NCI-H146 (cell line): Measurements from ENCODE around the gene LYST.
"Not testable (repeated sequence)": the region's sequence is repeated elsewhere in the genome, so short reads cannot be mapped to it uniquely, and the experiment has no call there.

Source experiments
- DNase-seq: peaks from one replicate; lab custom pipeline; 2025; lab: John Stamatoyannopoulos, UW

The LYST gene, protein sequence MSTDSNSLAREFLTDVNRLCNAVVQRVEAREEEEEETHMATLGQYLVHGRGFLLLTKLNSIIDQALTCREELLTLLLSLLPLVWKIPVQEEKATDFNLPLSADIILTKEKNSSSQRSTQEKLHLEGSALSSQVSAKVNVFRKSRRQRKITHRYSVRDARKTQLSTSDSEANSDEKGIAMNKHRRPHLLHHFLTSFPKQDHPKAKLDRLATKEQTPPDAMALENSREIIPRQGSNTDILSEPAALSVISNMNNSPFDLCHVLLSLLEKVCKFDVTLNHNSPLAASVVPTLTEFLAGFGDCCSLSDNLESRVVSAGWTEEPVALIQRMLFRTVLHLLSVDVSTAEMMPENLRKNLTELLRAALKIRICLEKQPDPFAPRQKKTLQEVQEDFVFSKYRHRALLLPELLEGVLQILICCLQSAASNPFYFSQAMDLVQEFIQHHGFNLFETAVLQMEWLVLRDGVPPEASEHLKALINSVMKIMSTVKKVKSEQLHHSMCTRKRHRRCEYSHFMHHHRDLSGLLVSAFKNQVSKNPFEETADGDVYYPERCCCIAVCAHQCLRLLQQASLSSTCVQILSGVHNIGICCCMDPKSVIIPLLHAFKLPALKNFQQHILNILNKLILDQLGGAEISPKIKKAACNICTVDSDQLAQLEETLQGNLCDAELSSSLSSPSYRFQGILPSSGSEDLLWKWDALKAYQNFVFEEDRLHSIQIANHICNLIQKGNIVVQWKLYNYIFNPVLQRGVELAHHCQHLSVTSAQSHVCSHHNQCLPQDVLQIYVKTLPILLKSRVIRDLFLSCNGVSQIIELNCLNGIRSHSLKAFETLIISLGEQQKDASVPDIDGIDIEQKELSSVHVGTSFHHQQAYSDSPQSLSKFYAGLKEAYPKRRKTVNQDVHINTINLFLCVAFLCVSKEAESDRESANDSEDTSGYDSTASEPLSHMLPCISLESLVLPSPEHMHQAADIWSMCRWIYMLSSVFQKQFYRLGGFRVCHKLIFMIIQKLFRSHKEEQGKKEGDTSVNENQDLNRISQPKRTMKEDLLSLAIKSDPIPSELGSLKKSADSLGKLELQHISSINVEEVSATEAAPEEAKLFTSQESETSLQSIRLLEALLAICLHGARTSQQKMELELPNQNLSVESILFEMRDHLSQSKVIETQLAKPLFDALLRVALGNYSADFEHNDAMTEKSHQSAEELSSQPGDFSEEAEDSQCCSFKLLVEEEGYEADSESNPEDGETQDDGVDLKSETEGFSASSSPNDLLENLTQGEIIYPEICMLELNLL (N-terminal part only)

DNA sequence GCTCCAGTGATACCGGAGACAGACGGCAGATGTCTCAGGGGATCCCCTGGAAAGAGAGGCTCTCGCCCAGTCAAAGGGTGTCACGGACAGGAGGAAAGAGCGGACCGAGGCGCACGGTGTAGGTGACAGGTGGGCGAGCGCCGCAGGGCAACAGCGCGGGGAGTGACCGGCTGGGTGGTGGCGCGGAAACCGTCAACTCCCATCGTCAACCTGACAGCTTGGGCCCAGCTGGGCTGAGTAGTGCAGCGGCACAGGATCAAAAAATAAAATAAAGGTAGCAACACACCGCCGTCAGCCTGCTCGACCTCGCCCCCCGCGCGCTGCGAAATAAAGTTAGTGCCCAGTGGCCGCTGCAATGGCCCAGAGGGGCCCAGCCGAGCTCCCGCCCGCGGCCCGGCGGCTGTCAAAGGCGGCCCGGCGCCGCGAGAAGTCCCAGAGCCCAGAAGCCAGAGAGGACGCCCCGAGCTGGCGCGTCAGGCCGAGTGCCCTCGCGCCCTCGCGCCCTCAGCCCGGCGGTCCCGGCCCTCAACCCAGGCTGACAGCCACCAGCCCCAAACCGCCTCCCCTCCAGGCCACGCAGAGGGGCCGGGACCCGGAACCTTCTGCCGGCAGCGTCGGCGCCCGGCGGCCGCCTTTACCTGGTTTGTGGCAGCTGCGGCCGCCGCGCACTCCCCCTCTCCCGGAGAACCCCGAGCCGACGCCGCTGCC lies at the start of gene LYST:
Gene LYST (minus strand): TSS at position 702 of the 708 bp plus-strand sequence. CDS start 36,489 bp downstream, outside the sequence.
- peak; percentile 82 for DNase-seq

DNA sequence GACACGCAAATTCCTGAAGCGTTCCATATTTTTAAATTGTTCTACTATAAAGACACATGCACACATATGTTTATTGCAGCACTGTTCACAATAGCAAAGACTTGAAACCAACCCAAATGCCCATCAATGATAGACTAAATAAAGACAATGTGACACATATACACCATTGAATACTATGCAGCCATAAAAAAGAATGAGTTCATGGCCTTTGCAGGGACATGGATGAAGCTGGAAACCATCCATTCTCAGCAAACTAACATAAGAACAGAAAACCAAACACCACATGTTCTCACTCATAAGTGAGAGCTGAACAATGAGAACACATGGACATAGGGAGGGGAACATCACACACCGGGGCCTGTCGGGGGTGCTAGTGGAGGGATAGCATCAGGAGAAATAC lies 48.8 kb upstream of the LYST start:
- DNase-seq: not testable (repeated sequence)

DNA sequence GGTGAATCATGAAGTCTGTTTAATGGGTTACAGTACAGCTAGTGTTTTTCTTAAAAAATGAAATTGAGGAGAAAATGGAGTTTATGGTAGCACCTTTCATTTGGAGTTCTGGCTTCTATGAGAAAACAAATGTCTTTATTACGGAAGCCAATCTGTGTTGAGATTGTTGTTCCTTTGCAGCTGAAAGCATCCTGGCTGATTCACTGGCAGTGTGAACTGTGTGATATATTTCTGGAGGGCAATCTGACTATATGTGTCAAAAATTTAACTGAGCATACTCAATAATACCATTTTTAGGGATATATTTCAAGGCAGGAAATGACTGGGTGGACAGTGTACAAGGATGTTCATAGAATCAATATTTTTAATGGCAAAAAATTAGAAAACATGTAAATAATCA lies 46.6 kb upstream of the LYST start:
- DNase-seq: no peak

DNA sequence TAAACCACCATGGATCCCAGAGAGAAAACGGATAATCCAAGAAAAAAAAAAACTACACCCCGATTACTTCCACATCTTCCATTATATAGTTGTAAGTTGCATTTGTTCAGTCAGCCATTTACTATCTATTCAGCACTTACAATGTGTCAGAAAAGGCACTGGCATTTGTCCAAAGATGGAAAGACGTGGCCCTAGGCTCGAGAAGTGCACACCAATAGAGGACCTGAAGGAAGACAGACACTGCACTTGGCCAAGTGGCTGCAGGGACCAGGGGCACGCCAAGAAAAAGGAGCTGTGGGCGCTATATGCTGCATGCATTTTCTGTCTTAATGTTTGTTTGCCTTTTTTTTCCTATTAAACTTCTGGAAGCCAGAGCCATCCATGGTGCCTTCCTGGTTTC lies 45.2 kb upstream of the LYST start:
- no peak for DNase-seq

DNA sequence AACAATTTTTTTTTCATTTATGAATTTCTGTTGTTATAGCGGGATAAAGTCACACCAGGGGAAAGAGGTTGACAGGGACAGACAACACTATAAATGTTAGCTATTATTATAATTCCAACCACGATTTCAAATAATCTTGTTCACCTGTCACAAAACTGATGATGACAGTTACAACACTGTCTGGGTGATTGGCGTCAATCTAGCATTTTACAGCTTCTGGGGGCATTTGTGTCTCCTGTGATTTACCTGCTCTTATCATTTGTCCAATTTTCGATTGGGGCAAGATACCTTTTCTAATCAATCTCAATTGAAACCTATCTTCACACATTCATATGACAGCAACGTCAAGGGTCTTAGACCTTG lies 44.6 kb upstream of the LYST start:
- DNase-seq: no peak

DNA sequence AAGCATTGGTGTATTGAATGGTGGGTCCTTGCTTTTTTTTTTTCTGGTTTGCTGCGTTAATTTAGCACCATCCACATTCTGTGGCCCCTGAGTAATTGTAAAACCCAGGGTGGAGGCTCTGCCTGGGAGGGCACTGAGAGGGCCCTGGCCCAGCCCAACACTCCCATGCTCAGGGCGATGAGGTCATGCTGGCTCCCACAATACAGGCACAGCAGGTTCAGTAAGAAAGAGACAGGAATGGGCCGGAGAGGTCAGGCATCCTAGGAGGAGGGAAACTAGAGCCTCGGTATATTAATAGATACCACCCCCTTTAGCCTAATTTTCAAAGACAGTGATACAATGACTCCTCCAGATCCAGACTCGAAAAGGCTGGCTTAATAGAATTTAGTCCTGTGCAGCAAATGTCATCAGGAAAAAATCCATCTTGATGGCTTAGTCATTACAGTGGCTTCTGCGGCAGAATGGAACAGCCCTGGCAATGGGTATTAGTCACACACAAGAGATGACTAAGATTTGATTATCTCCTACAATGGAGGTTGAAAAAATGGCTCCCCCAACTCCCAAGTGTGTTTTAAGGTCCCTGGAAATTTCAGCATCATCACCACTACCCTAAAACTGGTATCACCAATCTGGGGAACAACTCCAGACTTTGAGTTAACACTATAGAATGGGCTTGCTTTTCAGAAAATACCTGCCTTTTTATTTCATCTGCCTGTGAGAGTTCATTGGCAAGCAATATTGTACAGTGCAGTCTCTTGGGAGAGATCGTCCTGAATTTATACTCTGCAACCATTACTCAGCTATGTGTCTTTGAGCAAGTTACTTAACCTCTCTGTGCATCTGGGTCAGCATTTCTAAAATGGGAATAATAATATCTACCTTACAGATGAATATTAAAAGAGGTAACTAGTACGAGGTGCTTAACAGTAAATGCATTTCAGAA lies 43.9 kb upstream of the LYST start:
- DNase-seq: peak; percentile 86

DNA sequence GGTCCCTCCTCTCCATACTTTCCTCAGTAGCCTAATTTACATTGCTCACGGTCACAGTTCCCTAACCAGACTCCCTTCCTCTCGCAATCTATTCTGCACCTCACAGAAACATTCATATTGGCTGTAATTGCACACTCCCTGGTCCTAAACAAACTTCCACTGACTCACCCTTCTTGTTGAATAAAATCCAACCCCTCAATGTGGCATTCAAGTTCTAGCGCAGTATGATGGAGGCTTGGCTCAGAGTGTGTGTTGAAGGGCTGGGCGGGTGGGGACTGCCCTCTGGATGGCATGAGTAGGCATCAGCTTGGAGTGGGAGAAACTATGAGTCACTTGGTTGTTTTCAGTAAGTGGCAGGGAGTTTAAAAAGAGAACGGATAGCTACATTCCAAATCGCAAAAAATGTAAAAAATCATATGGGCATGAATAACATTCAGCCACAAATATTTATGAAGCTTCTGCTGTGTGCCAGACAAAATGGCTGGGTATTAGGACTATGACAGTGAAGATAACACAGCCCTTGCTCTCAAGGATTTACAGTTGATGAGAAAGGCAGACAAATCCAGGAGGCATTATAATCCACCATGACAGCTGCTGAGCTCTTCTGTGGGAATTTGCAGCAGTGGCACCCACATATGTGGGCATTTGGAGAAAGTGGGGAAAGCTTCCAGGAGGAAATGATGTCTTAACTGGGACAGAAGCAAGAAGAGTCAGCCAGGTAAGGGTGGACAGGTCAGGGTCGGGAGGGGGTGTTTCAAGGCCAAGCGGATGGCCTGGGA lies 42.2 kb upstream of the LYST start:
- DNase-seq: no peak

DNA sequence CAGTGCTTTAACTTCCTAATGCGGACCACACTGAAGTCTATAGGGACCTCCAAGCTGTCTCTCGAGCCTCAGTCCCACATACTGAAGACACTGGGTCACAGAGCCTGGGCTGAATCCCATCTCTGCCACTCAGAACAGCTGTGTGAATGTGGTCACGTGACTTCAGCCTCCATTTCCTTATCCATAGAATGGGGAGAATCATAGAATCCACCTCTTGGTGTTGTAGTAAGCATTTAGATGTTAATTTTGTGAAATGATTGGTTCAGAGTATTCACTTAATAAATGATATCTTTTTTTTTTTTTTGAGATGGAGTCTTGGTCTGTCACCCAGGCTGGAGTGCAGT lies 41.2 kb upstream of the LYST start:
- DNase-seq: no peak

DNA sequence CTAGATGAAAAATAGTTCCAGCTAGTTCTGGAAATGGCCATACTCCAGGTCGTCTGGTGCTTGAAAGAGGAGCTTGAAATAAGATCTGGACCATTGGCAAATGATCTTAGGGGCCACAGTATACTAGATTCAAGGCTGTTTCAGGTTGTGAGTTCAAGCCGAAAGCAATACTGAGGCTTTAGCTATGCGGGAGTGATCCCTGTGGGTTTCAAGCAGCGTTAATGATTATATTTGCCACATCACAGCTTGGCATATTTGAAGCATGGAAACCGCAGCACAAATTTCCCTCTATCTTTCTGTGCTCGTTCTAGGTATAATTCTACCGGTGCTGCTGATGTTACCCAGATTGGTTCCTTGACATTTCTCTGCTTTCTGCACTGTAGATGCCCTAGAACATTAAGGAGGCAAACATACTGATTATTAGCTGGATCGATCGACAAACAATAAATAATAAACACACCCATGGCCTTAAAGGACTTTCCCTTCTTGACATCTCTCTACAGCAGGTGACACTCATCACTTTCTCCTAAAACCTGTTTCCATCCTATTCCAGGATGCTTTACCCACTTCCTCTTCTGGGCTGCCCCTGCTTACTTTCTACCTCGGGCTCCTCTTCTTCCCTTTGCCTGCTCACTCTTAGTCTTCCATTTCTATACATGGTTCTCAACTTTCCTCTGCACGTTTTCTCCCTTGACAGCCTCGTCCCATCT lies 40.6 kb upstream of the LYST start:
- DNase-seq: no peak

DNA sequence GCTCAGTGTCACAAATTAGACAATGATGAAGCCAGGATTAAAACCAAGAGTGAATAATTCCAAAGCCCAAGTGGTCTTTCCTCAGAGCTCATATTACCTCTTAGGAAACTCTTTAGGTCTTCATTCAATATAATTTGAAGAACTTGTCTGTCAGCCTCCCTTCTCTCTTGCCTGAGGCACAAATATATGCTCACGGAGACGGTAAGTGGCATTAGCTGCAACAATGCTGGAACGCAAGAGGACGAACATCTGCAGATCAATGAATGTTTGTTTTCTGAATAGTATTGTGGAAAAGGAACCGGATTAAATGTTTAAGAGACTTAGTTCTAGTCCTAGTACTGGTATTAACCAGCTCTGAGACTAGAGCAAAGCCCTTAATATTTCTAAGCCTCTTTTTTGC lies 39.7 kb upstream of the LYST start:
- DNase-seq: peak; percentile 13

DNA sequence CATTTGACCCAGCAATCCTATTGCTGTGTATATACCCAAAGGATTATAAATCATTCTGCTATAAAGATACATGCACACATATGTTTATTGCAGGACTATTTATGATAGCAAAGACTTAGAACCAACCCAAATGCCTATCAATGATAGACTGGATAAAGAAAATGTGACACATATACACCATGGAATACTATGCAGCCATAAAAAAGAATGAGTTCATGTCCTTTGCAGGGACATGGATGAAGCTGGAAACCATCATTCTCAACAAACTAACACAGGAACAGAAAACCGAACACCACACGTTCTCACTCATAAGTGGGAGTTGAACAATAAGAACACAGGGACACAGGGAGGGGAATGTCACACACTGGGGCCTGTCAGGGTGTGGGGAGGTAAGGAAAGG lies 37.1 kb upstream of the LYST start:
- DNase-seq: not testable (repeated sequence)

DNA sequence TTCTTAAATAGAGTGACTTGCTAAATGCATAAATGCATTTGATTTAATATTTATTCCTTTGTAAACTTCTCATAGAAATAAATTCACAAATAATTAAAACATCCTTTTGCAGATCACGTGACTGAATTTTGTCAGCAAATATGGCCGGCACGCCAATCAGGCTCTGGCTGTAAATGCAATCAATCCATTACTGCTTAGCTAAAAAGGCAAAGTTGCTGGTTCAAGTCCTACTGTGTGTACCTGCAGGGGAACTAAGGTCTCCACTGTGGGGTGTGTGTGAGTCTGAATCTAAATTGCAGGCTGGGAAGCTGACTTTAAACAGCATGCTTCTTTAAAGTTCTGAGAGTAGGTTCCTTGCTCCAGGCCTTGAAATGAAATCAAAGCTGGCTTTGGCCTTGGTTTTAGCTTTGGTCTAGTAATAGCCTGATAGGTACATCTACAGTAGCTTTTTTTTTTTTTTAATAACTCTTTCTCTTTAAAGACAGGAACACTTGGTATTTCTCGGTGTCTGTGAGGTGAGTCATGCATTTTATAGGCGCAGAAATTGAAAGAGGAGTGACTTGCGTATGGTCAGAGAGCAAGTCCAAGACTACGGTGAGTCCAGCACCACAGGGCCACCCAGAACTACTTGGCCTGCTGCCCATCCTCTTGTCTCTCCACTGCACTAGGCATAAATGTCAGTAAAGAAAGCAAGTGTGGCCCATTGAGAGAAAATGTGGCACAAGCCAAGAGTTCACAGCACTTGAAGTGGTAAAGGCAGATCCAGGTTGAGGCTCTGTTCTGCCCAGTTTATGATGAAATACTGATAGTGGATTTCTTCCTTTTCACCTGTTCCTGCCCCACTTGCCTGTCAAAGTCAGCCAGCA lies 36.2 kb upstream of the LYST start:
- no peak for DNase-seq

DNA sequence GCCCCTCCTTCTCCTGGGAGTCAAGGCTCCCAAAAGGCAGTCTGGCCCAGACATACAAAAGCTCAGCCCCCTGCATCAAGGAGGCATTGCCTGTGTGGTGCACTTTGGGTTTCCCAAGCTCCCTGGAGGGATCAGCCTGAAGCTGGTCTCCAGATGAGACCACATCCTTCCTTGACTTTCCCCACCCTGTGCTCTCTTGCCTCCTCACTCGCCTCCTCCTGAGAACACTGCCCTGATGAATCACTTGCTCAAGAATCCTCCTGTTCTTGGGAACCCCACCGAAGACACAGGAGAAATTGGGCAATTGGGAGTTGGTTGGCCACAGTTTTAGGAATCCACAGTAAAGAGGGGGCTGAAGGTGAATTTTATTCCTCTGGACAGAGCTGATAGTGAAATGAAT lies 34.8 kb upstream of the LYST start:
- DNase-seq: no peak

DNA sequence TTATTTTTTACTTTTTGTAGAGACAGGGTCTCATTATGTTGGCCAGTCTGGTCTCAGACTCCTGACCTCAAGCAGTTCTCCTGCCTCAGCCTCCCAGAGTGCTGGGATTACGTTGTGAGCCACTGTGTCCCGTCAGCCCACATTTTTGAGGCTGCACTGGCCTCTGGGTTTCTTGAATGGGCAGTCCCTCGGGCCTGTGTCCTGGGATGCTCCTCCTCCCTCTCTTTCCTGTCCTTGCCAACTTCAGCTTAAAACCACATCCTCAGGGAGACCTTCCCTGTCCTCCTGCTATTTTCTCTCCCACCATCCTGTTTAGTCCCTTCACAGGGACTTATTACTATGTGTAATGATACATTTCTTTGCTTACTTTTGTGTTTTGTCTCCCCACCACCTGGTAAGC lies 31.4 kb upstream of the LYST start:
- no peak for DNase-seq

DNA sequence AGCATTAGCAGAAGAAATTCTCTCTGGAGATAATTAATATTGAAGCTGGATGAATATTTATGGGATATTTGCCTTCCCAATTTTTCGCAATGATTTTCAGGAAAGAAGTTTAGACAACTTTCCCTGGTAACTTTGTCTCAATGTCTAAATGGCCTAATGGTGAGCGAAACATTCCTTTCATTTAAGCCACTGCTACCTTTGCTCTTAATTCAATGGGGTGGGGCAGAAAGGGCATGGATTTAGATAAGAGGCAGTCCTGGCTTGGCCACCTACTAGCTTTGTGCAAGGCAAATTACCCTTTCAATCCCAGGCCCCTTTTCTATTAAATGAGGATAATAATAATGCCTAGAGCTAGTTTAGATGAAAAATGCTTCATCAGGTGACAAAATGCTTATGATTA lies 27.1 kb upstream of the LYST start:
- no peak for DNase-seq

DNA sequence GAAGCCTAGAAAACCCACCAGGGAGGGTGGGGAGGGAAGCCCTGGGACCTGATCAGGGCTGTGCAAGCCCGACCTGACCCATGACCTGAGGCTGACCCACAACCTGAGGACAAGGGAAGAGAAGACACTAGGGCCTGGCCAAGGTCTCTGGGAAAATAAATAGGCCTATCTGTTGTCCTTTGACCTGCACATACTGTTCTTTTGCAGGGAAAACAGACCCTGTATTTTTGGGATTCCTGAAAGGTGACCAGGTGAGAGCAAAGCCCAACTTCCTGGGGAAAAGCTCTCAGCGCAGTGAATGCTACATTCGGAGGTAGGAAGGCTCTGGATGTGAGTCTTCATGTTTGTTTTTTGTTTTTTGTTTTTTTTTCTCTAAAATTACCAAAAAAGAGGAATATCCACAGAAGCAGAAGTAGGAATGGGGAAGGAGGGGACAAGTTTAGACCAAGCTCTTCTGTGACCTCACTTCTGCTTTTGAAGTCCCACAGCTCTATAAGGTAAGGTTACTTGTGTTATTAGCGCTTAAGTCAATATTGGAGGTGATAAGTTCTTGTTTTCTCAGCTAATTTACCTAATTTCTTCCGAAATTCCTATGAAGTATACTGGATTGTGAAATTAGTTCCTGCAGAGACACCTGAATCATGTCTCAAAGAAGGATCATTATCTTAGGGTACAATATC lies 26.2 kb upstream of the LYST start:
- no peak for DNase-seq

DNA sequence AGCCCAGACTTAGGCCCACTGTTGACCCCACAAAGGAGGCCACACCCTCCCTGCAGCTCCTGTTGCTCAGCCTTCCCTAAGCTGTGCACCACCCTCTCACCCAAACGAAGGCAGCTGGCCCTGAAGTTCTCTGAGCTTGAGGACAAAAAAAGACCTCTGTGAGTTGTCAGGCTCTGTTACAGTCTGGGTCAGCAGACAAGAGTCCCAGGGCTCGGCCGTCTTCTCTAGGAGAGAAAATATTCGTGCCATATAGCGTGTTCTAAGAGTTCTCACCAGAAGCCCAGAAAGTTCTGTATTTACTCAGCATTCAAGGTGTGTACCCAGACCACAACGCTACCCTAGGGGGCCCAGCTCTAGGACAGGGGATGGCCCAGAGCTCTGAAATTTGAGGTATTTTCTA lies 25.5 kb upstream of the LYST start:
- no peak for DNase-seq
